Fibroblast of lung (primary cell): Measurements from ENCODE around the gene RABL2A.
"Not testable (repeated sequence)": the region's sequence is repeated elsewhere in the genome, so short reads cannot be mapped to it uniquely, and the experiment has no call there.

ENCODE experiments used
- EZH2 ChIP-seq: IDR thresholded peaks from 2 replicates; pipeline ENCODE4 v1.5.1; 2012; ENCODE audit warnings: low read length, control low read depth, mild to moderate bottlenecking; ENCODE audit errors: missing control alignments
- TF ChIP-seq, protein P1 (sequence below), 2 donors: IDR thresholded peaks in 1 of 2; conservative IDR thresholded peaks in 1 of 2; 1 replicate in 1 of 2; 2 replicates in 1 of 2; pipeline ENCODE4 v1.5.1; 2011 to 2012; ENCODE audit warnings: low read length in 2 of 2, control low read depth in 1 of 2, inconsistent platforms in 1 of 2, low read depth in 1 of 2, mild to moderate bottlenecking in 1 of 2

DNA sequence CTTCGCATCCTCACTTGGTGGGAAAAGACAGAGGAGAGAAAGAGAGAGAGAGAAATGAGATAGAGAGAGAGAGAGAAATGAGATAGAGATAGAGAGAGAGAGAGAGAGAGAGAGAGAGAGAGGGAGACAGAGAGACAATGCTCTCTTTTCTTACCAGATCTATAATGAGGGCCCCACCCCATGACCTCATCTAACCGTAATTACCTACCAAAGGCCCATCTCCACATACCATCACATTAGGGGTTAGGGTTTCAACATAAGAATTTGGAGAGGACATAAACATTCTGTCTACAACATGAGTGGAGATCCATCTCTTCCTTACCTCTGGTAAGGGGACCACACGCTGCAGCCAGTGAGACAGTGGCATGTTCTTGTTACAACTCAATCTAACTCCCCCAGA is 44.6 kb upstream of the RABL2A start:
- TF ChIP-seq EZH2: not testable (repeated sequence)
- TF ChIP-seq, protein P1, sequence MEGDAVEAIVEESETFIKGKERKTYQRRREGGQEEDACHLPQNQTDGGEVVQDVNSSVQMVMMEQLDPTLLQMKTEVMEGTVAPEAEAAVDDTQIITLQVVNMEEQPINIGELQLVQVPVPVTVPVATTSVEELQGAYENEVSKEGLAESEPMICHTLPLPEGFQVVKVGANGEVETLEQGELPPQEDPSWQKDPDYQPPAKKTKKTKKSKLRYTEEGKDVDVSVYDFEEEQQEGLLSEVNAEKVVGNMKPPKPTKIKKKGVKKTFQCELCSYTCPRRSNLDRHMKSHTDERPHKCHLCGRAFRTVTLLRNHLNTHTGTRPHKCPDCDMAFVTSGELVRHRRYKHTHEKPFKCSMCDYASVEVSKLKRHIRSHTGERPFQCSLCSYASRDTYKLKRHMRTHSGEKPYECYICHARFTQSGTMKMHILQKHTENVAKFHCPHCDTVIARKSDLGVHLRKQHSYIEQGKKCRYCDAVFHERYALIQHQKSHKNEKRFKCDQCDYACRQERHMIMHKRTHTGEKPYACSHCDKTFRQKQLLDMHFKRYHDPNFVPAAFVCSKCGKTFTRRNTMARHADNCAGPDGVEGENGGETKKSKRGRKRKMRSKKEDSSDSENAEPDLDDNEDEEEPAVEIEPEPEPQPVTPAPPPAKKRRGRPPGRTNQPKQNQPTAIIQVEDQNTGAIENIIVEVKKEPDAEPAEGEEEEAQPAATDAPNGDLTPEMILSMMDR (conservative IDR thresholded peaks at IDR 0.05 in 1 of 2, IDR thresholded peaks at IDR 0.05 in 1 of 2; ENCODE audit: low read depth in 1 of 2, low read length in 2 of 2): not testable (repeated sequence)
